ENCODE measurements around the gene SVOP.
A peak's percentile ranks its signal among the peaks of the same experiment; 100 is the strongest.

DNA sequence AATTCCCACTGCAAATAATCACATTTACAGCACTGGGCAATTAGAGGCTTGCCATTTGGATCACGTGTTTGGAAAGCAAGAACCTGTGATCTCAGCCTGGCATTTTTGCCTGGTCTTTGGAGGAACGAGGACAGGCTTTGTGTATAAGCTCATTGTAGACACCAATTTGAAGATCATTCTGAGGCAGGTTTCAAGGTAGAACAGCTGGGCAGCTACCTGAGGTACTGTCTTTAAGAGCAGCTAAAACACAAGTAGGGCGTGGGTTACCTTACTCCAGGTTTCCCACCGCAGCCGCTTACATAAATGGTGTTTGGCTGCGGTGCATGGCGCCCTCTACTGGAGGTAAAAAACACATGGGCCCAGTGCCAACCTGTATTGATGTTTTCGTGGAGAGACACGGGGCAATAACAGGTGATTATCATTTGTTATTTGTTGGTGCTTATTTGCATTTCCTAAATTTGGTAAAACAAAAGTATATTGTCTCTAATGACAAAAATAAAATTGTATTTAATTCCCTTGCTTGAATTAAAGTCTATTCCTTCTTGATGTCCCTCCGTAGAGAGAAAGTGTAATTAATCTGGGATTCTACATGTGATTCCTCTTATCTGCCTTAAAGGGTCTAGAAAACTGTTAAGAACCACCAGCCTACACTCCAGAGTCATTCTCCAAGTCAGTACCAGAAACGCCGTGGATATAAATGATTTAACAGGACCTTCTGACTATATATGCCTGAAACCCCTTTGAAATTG is 69.7 kb downstream of the SVOP start:
- TF ChIP-seq POLR2AphosphoS5 (IDR thresholded peaks at IDR 0.05), result peak; percentile 67 to 75
- TF ChIP-seq CTCF (IDR thresholded peaks at IDR 0.05), result peak; percentile 85 to 90 (median 89)
- no peak for TF ChIP-seq POLR2A (IDR thresholded peaks at IDR 0.05; ENCODE audit: low read depth)
